HG02571 (cell line): Measurements from ENCODE around the gene NUP98.
"Not testable (repeated sequence)": the region's sequence is repeated elsewhere in the genome, so short reads cannot be mapped to it uniquely, and the experiment has no call there.

ENCODE experiments used
- ATAC-seq: cut with Tn5 transposase; IDR thresholded peaks from one replicate; pipeline ENCODE4 v1.9.1; 2021; ENCODE audit warnings: mild to moderate bottlenecking, moderate library complexity; ENCODE audit not compliant: unreplicated experiment

The NUP98 gene

DNA sequence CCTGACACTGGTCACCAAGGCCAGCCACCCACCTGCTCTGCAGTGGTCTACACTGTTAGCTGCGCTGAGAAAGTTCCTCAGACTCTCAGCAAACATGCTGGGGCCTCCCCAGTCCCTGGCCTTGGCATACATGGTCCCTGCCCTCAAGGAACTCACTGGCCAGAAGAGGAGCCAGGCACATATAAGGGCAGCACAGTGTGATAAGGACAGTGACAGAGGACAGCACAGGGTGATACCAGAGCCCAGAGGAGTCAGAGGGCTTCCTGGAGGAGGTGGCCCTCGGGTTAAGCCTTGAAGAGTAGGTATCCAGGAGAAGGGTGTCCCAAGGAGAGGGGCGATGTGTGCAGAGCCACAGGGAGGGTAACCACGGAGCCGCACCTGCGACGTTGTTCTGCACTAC lies 151.8 kb downstream of the NUP98 start:
- ATAC-seq, result no peak

DNA sequence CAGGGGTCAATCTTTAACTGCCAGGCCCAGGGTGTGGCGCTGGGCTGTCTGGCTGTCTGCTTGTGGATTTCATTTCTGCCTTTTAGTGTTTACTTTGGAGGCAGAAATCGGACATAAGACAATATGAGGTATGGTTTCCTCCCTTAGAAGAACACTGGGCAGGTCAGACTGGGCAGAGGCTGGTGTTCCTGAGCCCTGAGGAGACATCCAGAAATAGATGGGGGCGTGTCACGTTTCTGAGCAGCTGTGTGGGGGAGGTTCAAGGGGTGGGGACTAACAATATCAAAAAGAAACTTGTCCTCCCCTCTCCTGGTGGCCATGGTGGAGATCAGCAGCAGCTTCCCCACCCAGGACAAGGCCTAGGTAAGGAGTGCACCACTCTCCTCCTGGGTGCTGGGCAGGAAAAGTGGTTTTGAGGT lies 152.5 kb downstream of the NUP98 start, which contains the start of gene ART1:
Gene ART1, plus strand, starts transcription at position 312 of the 419 bp plus-strand sequence. CDS start 14,086 bp downstream, outside the sequence.
- ATAC-seq, result no peak

DNA sequence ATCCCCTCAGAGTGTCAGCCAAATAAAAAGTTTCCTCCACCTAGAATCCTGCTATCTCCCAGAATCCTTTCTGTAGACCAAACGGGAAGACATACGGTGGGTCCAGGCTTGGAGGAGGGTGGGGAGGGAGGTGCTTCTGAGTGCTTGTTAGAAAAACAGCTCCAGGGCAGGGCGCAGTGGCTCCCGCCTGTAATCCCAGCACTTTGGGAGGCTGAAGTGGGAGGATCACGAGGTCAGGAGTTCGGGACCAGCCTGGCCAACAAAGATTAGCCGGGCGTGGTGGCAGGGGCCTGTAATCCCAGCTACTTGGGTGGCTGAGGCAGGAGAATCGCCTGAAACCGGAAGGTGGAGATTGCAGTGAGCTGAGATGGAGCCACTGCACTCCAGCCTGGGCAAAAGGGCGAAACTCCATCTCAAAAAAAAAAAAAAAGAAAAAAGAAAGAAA lies 154.2 kb downstream of the NUP98 start:
- not testable (repeated sequence) for ATAC-seq

DNA sequence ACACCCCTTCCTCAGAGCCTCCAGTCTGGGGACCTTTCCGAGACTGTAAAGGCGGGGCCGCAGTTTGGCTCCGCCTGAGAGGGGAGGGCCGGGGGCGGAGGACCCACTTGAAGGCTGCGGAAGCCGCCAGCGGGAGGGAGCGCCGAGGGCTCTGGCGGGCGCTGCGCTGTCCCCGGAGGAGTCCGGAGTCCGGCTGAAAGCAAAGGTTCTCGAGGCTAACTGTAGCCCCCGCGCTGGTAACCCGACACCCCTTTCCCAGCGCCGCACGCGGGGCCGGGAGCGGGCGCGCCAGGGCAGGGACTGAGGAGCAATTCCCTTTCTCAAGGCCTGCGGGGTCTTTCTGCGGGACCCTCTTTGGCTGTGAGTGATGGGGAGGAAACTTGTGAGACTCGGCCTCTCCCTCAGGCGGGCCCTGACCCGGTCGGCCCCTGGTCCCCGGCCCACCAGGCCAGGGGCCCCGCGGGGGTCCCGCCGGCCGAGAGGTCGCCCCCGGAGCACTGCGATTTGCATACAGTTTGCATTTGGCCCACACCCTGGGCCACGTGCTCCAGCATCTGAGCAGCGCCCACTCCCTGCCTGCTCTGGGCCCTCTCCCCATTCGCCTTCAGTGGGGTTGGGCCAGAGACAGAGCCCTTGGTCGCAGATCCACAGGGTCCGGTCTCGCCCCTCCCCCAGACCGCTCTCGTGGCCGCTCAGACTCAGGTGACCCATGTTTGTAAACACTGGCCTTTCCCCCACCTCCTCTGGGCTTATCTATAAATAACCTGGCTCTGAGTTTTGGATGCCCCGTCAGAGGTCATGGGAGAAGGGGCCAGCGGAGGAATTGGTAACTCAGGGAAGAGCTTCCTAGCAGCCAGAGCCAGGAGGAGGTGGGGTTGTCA lies 155.0 kb downstream of the NUP98 start:
- no peak for ATAC-seq

DNA sequence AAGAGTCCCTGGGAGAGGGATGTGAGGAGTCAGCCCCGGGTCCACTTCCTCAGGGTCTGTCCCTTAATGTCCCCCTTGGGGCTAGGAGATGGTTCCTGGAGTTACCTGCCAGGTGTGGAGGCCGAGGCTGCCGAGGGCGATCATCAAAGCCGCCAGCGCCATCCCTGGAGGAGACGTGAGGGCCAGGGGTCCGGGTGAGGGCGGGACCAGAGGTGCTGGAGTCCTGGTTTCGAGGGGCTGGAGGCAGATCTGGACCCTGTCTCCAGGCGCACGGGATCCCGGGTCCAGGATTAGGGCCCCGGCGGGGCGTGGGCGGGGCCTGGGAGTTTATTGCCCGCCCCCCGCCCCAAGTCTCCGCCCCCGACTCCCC lies 155.7 kb downstream of the NUP98 start, which contains the start of gene ART5:
Gene ART5, minus strand, starts transcription at position 292 of the 370 bp plus-strand sequence. Its CDS starts 130 bp downstream, at position 162.
- no peak for ATAC-seq

DNA sequence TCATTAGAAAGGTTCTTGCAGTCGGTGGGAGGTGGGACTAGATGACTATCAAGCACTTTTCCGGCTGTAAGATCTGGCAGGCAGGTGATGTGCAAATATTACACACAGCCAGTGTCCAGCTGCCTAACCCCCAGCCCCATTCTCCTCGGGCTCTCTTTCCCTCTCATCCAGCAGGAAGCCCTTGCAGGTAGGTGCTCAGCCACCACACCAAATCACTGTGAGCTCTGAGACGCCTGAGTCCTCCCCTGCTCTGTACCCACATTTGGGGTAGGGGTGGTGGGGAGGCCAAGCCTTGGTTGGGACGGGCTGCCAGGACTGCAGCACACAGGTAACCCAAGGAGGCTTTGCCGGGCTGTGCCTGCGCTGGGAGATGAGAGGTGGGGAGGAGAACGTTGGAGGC lies 156.2 kb downstream of the NUP98 start:
- ATAC-seq, result no peak

DNA sequence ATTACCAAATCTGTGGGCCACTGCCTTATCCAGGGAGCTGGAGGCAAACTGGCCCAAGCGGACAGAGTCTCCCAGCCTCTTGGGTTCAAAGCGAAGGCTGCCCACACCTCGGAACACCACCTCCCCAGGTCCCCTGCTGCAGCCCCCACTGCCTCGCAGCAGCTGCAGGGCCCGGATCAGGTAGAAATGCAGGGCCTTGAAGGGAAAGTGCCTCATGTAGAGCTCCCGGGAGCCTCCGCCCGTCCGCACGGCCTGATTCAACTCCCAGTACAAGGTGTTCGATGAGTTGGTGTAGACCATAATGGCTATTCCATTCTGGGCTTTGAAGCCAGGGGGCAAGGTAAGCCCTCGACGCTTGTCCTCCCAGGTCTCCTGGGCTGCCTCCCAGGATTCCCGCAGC lies 157.5 kb downstream of the NUP98 start:
- no peak for ATAC-seq

DNA sequence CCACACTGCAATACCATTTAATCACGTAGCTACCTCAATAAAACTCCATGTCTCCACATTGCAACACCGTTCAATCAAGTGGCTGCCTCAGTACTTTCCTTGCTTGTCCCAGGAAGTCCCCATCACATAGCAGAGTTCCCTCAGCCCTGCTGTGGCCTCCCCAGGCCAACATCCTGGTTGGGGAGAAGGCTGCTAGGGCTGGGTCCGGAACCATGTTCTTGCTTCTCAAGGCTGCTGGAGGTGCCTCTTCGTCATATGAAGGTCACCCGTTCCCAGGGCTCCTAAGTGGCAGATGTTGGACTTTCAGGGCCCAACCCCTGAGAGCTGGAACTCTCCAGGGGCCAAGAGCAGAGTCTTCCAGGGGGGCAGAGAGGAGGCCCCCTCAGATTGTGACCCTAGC lies 158.8 kb downstream of the NUP98 start:
- ATAC-seq, result no peak

DNA sequence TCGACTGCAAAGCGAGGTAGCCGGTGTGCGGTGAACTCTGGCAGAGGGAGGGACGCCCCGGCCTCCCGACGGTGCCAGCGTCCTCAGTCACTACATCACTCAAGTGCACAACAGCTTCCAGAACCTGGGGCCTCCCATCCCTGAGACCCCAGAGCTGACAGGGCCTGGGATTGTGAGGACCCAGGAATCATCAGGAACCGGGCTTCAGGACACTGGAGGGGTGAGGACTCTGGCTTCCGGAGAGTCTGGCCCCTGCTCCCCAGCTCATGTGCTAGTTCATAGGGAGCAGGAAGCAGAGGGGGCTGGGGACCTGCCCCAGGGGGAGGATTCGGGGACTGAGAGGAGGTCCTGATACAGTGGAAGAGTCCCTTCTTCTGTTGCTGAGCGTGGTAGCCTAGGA lies 160.2 kb downstream of the NUP98 start:
- ATAC-seq, result no peak

DNA sequence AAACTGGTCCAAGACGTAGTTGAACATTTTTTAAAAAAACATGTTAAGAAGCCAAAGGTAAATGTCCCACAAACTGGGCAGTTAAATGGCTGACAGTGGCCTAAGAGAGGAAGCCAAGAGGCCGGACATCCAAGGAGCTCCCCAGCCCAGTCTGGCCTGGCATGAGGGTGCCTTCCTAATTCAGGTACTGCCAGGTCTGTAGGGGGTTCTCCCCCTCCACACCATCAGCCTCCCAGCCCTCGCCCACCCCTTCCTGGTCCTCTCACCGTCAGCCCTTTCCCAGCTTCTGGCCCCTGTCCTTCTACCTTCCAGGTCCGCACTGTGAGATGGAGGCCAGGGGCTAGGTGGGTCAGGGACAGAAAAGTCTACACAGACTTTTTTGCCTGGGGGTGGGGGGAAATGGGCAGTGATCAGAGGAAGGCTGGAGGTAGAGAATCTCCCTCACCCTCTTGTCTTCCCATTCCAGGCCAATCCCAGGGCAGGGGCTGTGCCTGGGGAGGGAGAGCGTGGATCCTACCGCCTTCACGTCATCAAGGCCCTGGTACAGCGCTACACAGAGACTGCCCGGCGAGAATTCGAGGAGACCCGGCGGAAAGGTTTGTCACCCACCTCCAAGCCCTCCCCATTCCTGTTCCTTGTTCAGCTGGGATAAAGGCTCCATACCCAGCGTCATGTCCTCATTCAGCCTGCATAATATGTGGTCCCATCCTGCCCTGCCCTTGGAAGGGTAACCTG lies 161.5 kb downstream of the NUP98 start:
- no peak for ATAC-seq

DNA sequence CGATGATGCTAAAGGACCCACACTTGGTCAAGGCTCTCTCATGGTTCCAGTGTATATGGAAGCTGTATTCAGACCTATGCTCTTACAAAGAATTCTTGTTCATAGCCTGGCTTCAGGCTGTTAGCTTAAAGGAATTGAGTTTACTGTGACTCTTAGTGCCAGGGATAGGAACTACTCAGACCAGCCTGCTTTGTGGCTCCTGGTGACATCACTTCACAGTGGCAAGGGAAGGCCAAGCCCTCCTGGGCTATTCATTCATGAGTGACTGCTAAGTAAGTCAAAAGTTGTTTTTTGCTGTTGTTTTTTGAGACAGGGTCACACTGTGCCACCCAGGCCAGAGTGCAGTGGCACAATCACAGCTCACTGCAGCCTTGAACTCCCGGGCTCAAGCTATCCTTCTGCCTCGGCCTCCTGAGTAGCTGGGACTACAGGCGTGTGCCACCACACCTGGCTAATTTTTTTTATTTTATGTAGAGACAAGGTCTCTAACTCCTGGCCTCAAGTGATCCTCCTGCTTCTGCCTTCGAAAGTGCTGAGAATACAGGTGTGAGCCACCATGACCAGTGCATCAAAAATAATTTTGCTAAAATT lies 165.2 kb downstream of the NUP98 start:
- ATAC-seq, result no peak

DNA sequence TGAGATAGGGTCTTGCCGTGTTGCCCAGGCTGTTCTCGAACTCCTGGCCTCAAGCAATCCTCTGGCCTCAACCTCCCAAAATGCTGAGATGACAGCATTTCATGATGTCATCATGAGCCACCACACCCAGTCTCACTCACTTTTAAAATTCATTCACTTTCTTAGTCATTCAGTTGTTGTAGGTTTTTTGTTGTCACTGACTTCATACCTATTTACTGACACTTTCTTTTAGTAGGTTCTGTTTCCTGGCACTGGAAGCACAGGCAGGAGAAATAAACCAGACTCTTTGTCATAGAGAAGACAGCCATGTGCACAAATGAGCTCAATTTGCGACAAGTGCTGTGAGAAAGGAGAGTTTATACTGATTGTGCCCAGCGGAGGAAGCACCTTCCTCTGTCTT lies 166.0 kb downstream of the NUP98 start:
- ATAC-seq, result no peak

DNA sequence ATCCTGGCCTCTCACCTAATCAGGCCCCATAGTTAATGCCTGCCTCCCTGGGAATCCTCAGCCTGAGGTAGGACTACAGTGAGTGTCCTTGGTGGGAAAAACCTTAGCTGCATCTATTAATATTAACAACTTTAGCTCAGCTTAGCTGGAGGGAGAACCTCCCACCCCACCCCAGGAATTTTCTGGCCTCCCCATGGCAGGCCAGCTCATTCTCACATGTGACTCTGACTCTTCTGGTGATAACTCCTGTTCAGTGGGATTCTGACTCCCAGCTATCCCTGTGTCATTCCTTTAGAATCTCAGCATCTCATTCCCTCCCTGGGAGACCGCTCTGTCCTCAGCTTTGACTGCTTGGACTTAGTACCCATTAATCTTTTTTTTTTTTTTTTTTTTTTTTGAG lies 170.1 kb downstream of the NUP98 start:
- ATAC-seq, result no peak

DNA sequence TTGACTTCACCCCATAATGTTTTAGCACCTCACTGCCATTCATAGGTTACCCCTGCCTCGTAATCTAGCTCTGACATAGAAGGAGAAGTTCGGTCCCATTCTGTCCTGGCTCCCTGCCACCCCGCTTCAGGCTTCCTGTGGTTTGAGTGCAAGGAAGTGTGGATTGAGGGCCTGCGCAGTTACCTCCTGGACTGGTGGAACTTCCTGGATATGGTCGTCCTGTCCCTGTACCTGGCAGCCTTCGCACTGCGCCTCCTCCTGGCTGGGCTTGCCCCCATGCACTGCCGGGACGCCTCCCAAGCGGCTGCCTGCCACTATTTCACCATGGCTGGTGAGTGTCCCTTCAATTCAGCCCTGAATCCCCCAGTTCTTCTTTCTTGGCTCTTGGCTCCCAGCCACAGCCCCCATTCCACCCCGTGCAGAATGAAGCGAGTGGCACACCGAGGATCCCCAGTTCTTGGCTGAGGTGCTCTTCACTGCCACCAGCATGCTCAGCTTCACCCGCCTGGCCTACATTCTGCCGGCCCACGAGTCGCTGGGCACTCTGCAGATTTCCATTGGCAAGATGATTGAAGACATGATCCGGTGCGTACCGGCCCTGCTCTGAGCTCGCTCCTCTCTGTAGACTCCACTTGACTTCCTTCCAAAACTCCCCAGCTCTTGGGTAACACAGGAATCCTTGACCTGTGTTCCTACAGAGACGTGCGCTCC lies 170.9 kb downstream of the NUP98 start:
- ATAC-seq, result no peak
